WI38 (cell line): ENCODE results near the gene NRXN2.

Experiments used
- H3K4me3 ChIP-seq: 2 replicates; pipeline ENCODE4 v1.5.1; 2011; ENCODE audit warnings: low read depth, mild to moderate bottlenecking, control low read depth, low read length
- CTCF ChIP-seq: IDR thresholded peaks from 2 replicates; pipeline ENCODE4 v1.5.1; 2012; ENCODE audit warnings: low read depth, mild to moderate bottlenecking, control low read depth, low read length

NRXN2 gene

GRCh38 chr11:64718084-64718779, 4.8 kb downstream of the NRXN2 start:
- no peak for TF ChIP-seq CTCF
- H3K4me3 ChIP-seq = no peak overlapping the region

- TF ChIP-seq CTCF = no peak
- no peak overlapping the region for H3K4me3 ChIP-seq
Observed at GRCh38 chr11:64717268-64717578, 5.8 kb downstream of the NRXN2 start.

GRCh38 chr11:64716473-64717267, 6.3 kb downstream of the NRXN2 start:
- no peak overlapping the region for H3K4me3 ChIP-seq
- TF ChIP-seq CTCF = no peak

GRCh38 chr11:64715756-64716472, 7.1 kb downstream of the NRXN2 start:
- no peak overlapping the region for H3K4me3 ChIP-seq
- TF ChIP-seq CTCF = no peak

GRCh38 chr11:64715110-64715509, 7.9 kb downstream of the NRXN2 start:
- no peak for TF ChIP-seq CTCF
- no peak overlapping the region for H3K4me3 ChIP-seq

- no peak overlapping the region for H3K4me3 ChIP-seq
- no peak for TF ChIP-seq CTCF
Observed at GRCh38 chr11:64714666-64715065, 8.3 kb downstream of the NRXN2 start.

- TF ChIP-seq CTCF = no peak
- H3K4me3 ChIP-seq = no peak overlapping the region
Observed at GRCh38 chr11:64713781-64714363, 9.1 kb downstream of the NRXN2 start.
